22Rv1 (cell line): ENCODE data around the gene HNRNPF.
A peak's percentile ranks its signal among the peaks of the same experiment; 100 is the strongest.

Source experiments
- H3K27ac ChIP-seq: fragments of 450-650 bp; 2 replicates; pipeline ENCODE4 v1.5.1; 2017
- ZFX ChIP-seq: fragments of 450-650 bp; IDR thresholded peaks from 2 replicates; pipeline ENCODE4 v1.6.1; 2017; ENCODE audit warnings: antibody characterized with exemption, borderline replicate concordance
- TF ChIP-seq, protein P1 (sequence below): fragments of 450-650 bp; IDR thresholded peaks from 2 replicates; pipeline ENCODE4 v1.5.1; 2017; ENCODE audit warnings: mild to moderate bottlenecking

HNRNPF gene

DNA sequence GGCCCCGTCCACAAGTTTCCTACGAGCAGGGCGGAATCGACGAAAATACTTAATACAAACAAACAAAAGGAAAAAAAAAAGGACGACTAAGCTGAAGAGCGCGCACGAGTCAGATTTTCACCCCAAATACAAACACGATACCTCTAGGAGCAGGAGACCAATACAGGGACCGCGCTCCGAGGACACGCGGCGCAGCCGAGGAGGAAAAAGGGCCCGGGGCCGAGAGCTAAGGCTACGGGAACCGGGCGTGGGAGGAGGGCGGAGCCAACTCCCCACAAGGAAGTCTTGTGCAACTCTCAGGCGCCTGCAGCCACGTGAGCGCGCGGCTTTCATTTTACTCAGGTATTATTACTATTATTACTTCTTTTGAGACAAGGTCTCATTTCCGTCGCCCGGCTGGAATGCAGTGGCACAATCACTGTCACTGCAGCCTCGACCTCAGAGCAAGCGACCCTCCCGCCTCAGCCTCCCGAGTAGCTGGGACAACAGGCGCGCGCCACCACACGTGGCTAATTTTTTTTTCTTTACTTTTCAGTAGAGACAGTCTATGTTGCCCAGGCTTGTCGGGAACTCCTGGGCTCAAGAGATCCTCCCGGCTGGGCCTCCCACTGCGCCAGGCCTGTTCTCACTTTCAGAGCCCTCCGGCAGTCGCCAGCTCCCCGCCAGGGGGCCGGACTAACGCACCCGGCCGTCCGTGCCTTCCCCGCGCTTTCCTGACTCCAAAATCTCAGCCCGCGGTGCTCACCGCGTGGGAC, 1.2 kb downstream of the HNRNPF start:
- TF ChIP-seq, protein P1, sequence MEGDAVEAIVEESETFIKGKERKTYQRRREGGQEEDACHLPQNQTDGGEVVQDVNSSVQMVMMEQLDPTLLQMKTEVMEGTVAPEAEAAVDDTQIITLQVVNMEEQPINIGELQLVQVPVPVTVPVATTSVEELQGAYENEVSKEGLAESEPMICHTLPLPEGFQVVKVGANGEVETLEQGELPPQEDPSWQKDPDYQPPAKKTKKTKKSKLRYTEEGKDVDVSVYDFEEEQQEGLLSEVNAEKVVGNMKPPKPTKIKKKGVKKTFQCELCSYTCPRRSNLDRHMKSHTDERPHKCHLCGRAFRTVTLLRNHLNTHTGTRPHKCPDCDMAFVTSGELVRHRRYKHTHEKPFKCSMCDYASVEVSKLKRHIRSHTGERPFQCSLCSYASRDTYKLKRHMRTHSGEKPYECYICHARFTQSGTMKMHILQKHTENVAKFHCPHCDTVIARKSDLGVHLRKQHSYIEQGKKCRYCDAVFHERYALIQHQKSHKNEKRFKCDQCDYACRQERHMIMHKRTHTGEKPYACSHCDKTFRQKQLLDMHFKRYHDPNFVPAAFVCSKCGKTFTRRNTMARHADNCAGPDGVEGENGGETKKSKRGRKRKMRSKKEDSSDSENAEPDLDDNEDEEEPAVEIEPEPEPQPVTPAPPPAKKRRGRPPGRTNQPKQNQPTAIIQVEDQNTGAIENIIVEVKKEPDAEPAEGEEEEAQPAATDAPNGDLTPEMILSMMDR: peak; percentile 39
- TF ChIP-seq ZFX: no peak

DNA sequence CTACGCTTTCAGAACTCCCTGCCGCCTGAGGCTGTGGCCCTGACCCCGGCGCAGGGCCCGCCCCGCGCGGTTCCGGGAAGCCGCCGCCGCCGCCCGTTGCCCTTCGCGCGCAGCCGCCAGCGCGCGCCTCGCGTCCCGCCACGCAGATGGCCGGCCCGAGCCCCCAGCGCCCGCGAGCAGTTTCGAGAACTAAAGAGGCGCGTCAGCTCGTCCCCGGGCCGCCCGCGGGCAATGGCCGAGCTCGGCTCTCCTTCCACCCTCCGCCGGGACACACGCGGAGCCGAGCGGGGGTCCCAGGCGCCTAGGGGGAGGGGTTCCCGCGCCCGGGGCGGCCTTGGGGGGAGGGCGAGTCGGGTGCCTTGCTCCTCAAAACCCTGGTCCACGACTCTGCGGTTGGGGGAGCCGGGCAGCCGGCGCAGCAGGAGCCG, 1.8 kb downstream of the HNRNPF start:
- TF ChIP-seq ZFX: no peak
- TF ChIP-seq, protein P1: no peak

More for the DNA sequence above, 1.2 kb downstream of the HNRNPF start:
- H3K27ac ChIP-seq: peak overlapping the region; percentile 99

DNA sequence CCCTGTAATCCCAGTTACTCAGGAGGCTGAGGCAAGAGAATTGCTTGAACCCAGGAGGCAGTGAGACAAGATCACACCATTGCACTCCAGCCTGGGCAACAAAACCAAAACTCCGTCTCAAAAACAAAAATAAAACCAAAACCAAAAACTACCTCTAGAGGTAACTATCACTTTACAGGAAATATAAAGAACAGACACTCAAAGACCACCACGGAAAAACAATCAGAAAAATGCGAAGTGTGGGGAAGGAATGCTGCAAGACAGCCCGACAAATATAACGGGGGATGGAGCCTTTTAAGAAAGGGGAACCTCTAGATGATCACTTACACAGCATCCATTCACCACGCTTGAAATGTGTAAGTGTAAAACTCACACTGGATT, 4.3 kb downstream of the HNRNPF start:
- TF ChIP-seq, protein P1: no peak
- no peak for TF ChIP-seq ZFX
- no peak overlapping the region for H3K27ac ChIP-seq

More for the DNA sequence above, 1.8 kb downstream of the HNRNPF start:
- peak overlapping the region; percentile 99 for H3K27ac ChIP-seq

DNA sequence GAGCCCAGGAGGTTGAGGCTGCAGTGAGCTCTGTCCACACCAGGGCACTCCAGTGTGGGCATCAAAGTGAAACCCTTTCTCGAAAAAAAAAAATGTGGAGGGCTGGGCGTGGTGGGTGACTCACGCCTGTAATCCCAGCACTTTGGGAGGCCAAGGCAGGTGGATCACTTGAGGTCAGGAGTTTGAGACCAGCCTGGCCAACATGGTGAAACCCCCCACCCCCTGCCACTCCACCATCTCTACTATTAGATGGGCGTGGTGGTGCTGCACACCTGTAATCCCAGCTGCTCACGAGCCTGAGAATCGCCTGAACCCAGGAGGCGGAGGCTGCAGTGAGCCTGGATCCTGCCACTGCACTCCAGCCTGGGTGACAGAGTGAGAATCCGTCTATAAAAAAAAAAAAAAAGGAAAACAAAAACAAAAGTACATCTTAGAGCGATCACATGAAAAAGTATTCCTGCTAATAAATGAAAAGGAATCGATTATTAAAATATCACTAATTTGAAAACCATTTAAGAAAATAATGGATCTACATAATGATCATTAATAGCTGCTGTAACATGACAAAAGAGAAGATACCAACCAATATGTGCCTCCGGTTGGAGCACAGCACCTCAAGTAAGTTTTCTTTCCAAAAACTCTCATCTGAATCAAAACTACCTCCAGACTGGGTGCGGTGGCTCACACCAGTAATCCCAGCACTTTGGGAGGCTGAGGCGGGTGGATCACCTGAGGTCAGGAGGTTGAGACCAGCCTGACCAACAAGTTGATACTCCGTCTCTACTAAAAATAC, 4.9 kb downstream of the HNRNPF start:
- TF ChIP-seq, protein P1: no peak
- TF ChIP-seq ZFX: no peak

DNA sequence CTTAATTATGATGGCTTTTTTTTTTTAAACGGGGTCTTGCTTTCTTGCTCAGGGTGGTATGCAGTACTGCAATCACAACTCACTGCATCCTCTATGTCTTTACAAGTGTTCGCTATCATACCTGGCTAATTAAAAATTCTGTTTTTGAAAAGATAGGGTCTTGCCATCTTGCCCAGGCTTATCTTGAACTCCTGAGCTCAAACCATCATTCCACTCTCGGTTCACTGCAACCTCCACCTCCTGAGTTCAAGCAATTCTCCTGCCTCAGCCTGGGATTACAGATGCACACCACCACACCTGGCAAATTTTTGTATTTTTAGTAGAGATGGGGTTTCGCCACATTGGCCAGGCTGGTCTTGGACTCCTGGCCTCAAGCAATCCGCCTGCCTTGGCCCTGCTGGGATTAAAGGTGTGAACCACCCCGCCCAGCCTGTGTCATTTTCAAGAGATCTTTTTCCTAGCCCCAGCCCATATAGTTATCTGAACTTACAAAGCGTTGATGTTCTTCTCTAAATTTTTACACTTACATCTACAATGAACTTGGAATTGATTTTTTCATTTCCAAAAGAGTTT, 6.0 kb downstream of the HNRNPF start:
- peak overlapping the region; percentile 95; the same call in 1 of the 2 replicates for H3K27ac ChIP-seq
- no peak for TF ChIP-seq ZFX
- TF ChIP-seq, protein P1: no peak

More for the DNA sequence above, 4.9 kb downstream of the HNRNPF start:
- H3K27ac ChIP-seq: no peak overlapping the region

DNA sequence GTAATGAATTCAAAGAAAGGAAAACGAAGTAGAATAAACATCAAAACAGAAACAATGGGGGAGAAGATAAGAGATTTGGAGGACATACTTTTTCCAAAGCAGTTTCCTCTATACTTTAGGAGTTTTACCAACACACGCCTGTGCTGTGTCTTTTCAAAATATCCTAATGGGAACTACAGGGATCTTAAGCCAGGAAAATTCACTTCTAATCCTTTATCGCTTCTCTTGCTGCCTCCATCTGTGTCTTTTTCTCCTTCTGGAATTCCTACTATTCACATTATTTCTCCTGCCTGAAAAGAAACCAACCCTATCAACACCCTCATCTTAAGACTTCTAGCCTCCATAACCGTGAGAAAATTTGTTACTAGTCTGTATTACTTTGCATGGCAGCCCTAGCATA, 6.8 kb downstream of the HNRNPF start:
- peak overlapping the region; percentile 95; the same call in 1 of the 2 replicates for H3K27ac ChIP-seq
- no peak for TF ChIP-seq ZFX
- TF ChIP-seq, protein P1: no peak

DNA sequence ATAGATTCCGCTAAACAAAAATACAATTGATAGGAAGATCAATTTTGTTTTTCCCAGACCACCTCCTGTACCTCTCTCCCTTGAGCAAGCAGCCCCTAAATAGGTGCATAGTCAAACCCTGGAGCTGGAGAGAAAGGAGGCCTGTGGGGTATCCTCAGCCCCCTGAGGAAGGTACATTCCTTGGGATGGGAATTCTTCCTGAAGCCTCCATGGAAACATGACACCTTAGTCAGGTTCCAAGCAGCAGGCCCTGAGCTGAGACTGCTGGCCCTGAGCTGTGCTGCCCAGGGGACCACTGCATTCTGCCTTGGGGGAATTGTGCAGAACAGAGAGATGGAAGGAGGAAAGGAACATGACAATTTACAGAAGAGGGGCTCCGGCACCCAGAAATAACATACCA, 7.4 kb downstream of the HNRNPF start:
- H3K27ac ChIP-seq: peak overlapping the region; percentile 95; the same call in 1 of the 2 replicates
- TF ChIP-seq ZFX: no peak
- TF ChIP-seq, protein P1: no peak
